ENCODE data around the gene SORCS2. TPM values are rescaled to one million over a fixed set of nuclear protein-coding genes. Genes with fewer than 3 reads are reported as not detected.

The SORCS2 gene
- total and polyA plus RNA-seq, 2 of the 8 experiments (the other 6 are each of a cell fraction or from before 2014, with no cell fraction given), result 0.36 to 1.8 TPM

DNA sequence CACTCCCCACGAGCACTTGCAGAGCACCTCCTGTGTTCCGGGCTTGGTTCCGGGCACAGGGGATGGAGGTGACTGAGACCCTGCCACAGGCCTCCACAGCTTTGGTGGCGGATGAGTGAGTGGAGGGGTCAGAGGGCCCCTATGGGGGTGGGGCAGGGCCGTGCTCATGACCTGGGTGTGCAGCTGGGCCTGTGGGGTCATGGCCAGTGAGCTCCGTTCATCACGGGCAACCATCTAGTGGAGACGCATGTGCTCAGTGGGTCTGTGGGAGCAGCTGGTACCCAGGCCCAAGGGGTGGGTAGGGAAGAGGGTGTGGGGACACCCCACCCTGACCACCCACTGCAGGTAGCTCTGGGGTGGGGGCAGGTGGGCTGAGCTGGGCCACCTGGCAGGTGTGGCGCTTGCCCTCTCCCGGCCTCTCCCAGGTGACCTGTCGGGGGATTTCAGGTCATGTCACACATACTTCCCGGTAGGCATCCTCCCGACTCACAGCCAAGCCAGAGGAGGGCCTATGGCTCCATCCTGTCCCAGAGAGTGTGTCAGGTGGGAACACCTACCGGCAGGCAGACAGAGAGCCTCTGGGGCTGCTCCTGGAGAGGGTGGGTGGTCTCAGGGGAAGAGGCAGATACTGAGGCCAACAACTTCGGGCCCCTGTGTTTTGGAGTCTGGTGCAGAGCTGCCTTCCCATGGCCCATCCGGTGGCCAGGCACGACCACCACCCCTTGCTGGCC, 238.8 kb downstream of the SORCS2 start (continued):
- TF ChIP-seq, protein P1, sequence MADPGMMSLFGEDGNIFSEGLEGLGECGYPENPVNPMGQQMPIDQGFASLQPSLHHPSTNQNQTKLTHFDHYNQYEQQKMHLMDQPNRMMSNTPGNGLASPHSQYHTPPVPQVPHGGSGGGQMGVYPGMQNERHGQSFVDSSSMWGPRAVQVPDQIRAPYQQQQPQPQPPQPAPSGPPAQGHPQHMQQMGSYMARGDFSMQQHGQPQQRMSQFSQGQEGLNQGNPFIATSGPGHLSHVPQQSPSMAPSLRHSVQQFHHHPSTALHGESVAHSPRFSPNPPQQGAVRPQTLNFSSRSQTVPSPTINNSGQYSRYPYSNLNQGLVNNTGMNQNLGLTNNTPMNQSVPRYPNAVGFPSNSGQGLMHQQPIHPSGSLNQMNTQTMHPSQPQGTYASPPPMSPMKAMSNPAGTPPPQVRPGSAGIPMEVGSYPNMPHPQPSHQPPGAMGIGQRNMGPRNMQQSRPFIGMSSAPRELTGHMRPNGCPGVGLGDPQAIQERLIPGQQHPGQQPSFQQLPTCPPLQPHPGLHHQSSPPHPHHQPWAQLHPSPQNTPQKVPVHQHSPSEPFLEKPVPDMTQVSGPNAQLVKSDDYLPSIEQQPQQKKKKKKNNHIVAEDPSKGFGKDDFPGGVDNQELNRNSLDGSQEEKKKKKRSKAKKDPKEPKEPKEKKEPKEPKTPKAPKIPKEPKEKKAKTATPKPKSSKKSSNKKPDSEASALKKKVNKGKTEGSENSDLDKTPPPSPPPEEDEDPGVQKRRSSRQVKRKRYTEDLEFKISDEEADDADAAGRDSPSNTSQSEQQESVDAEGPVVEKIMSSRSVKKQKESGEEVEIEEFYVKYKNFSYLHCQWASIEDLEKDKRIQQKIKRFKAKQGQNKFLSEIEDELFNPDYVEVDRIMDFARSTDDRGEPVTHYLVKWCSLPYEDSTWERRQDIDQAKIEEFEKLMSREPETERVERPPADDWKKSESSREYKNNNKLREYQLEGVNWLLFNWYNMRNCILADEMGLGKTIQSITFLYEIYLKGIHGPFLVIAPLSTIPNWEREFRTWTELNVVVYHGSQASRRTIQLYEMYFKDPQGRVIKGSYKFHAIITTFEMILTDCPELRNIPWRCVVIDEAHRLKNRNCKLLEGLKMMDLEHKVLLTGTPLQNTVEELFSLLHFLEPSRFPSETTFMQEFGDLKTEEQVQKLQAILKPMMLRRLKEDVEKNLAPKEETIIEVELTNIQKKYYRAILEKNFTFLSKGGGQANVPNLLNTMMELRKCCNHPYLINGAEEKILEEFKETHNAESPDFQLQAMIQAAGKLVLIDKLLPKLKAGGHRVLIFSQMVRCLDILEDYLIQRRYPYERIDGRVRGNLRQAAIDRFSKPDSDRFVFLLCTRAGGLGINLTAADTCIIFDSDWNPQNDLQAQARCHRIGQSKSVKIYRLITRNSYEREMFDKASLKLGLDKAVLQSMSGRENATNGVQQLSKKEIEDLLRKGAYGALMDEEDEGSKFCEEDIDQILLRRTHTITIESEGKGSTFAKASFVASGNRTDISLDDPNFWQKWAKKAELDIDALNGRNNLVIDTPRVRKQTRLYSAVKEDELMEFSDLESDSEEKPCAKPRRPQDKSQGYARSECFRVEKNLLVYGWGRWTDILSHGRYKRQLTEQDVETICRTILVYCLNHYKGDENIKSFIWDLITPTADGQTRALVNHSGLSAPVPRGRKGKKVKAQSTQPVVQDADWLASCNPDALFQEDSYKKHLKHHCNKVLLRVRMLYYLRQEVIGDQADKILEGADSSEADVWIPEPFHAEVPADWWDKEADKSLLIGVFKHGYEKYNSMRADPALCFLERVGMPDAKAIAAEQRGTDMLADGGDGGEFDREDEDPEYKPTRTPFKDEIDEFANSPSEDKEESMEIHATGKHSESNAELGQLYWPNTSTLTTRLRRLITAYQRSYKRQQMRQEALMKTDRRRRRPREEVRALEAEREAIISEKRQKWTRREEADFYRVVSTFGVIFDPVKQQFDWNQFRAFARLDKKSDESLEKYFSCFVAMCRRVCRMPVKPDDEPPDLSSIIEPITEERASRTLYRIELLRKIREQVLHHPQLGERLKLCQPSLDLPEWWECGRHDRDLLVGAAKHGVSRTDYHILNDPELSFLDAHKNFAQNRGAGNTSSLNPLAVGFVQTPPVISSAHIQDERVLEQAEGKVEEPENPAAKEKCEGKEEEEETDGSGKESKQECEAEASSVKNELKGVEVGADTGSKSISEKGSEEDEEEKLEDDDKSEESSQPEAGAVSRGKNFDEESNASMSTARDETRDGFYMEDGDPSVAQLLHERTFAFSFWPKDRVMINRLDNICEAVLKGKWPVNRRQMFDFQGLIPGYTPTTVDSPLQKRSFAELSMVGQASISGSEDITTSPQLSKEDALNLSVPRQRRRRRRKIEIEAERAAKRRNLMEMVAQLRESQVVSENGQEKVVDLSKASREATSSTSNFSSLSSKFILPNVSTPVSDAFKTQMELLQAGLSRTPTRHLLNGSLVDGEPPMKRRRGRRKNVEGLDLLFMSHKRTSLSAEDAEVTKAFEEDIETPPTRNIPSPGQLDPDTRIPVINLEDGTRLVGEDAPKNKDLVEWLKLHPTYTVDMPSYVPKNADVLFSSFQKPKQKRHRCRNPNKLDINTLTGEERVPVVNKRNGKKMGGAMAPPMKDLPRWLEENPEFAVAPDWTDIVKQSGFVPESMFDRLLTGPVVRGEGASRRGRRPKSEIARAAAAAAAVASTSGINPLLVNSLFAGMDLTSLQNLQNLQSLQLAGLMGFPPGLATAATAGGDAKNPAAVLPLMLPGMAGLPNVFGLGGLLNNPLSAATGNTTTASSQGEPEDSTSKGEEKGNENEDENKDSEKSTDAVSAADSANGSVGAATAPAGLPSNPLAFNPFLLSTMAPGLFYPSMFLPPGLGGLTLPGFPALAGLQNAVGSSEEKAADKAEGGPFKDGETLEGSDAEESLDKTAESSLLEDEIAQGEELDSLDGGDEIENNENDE (IDR thresholded peaks at IDR 0.05; ENCODE audit: insufficient replicate concordance, low read length), result no peak
- TF ChIP-seq SP2 (IDR thresholded peaks at IDR 0.05; ENCODE audit: low read length), result no peak
